ENCODE data around the gene NFATC3.

DNA sequence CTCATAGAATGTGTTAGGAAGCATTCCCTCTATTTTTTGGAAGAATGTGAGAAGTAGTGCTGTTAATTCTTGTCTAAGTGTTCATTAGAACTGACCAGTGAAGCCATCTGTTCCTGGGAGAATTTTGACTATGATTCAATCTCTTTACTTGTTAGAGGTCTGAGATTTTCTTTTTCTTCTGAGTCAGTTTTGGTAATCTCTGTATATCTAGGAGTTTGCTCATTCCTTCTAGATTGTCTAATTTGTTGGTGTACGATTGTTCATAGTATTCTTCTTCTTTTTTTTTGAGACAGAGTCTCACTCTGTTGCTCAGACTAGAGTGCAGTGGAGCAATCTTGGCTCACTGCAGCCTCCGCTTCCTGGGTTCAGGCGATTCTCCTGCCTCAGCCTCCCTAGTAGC, 20.4 kb downstream of the NFATC3 start:
- no peak for TF ChIP-seq POLR2AphosphoS5 (IDR thresholded peaks at IDR 0.05; ENCODE audit: low read depth)
- TF ChIP-seq, protein P1, sequence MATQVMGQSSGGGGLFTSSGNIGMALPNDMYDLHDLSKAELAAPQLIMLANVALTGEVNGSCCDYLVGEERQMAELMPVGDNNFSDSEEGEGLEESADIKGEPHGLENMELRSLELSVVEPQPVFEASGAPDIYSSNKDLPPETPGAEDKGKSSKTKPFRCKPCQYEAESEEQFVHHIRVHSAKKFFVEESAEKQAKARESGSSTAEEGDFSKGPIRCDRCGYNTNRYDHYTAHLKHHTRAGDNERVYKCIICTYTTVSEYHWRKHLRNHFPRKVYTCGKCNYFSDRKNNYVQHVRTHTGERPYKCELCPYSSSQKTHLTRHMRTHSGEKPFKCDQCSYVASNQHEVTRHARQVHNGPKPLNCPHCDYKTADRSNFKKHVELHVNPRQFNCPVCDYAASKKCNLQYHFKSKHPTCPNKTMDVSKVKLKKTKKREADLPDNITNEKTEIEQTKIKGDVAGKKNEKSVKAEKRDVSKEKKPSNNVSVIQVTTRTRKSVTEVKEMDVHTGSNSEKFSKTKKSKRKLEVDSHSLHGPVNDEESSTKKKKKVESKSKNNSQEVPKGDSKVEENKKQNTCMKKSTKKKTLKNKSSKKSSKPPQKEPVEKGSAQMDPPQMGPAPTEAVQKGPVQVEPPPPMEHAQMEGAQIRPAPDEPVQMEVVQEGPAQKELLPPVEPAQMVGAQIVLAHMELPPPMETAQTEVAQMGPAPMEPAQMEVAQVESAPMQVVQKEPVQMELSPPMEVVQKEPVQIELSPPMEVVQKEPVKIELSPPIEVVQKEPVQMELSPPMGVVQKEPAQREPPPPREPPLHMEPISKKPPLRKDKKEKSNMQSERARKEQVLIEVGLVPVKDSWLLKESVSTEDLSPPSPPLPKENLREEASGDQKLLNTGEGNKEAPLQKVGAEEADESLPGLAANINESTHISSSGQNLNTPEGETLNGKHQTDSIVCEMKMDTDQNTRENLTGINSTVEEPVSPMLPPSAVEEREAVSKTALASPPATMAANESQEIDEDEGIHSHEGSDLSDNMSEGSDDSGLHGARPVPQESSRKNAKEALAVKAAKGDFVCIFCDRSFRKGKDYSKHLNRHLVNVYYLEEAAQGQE (IDR thresholded peaks at IDR 0.05; ENCODE audit: insufficient replicate concordance, low read depth): no peak

All from HL-60 (cell line).